Heart right ventricle (tissue), 16 donors: ENCODE measurements around the gene RNF13. TPM values are rescaled to one million over a fixed set of nuclear protein-coding genes. Genes with fewer than 3 reads are reported as not detected.

ENCODE experiments used
- ATAC-seq, 8 donors: fragments of 200-7000 bp; cut with Tn5 transposase; one replicate each; pipeline ENCODE4 v1.9.1; 2020; ENCODE audit warnings: mild to moderate bottlenecking in 8 of 8, moderate library complexity in 8 of 8, moderate number of reproducible peaks in 1 of 8
- DNase-seq, 2 donors: peaks; one replicate each; pipeline ENCODE4 v3.0.0-alpha.2; 2020
- H3K27ac ChIP-seq, 10 donors: fragments of 200-600 bp; sonication (generic) in 2 of 10; one replicate each; pipeline versions ENCODE4 v1.5.0 to v1.8.0; 2020 to 2022; ENCODE audit warnings: mild to moderate bottlenecking in 3 of 10
- H3K27me3 ChIP-seq, 7 donors: fragments of 200-600 bp; one replicate each; pipeline ENCODE4 v1.8.0; 2021 to 2022; ENCODE audit warnings: mild to moderate bottlenecking in 2 of 7
- H3K36me3 ChIP-seq, 9 donors: fragments of 200-600 bp; sonication (generic) in 1 of 9; one replicate each; pipeline versions ENCODE4 v1.5.0 to v1.8.0; 2020 to 2022; ENCODE audit warnings: mild to moderate bottlenecking in 2 of 9
- H3K4me1 ChIP-seq, 9 donors: fragments of 200-600 bp; sonication (generic) in 1 of 9; one replicate each; pipeline versions ENCODE4 v1.5.0 to v1.8.0; 2020 to 2022; ENCODE audit warnings: mild to moderate bottlenecking in 4 of 9
- H3K4me3 ChIP-seq, 10 donors: fragments of 200-600 bp; sonication (generic) in 2 of 10; one replicate each; pipeline versions ENCODE4 v1.5.0 to v1.8.0; 2020 to 2022; ENCODE audit warnings: mild to moderate bottlenecking in 7 of 10, moderate library complexity in 2 of 10
- H3K9me3 ChIP-seq, 11 donors: fragments of 200-600 bp in 10 of 11; sonication (generic) in 2 of 11; one replicate each; pipeline versions ENCODE4 v1.5.0 to v1.8.0; 2013 to 2022; ENCODE audit warnings: mild to moderate bottlenecking in 2 of 11, control low read depth in 1 of 11, moderate library complexity in 1 of 11
- whole genome bisulfite sequencing, 2 donors: extraction: QIAGEN DNeasy Blood & Tissue Kit; methylation state at CpG; one replicate each; pipeline ENCODE4 v1.1.7; 2013; ENCODE audit warnings: inconsistent platforms in 1 of 2; 5-methylcytosine and 5-hydroxymethylcytosine counted together
- intact Hi-C, 10 donors: fragments of 100-400 bp; cut with DNase I; formaldehyde crosslinking; loops; one replicate each; pipeline versions ENCODE4 v1.11.1 to v1.14.2; 2022
- polyA plus RNA-seq, 2 donors: library from polyadenylated mRNA; stranded (reverse); fragments of 200-250 nt; gene quantifications; one replicate each; pipeline ENCODE4 v1.2.3, GENCODE V29; 2013
- total RNA-seq, 10 donors: library from RNA; stranded (reverse); fragmentation: NEBNext Ultra II Directional in 3 of 10; extraction: Animal tissue kit (Norgen Biotek cat#: 25700) in 3 of 10; gene quantifications; one replicate each; pipeline versions ENCODE4 v1.2.1 to v1.2.4, GENCODE V29; 2021 to 2023
- TF ChIP-seq, protein P1 (sequence below), 9 donors: fragments of 200-600 bp; sonication (generic) in 2 of 9; IDR thresholded peaks; one replicate each; pipeline versions ENCODE4 v1.5.0 to v1.8.0; 2021 to 2022; ENCODE audit warnings: antibody characterized with exemption in 9 of 9, mild to moderate bottlenecking in 5 of 9, moderate library complexity in 1 of 9
- donor health status: Arrhythmogenic right ventricular cardiomyopathy.
- donor health status: ischemic (EF 13 %, LVEDD 7.1; RV severe dilation, severe dysfunction).
- donor health status: healthy with polysubstance abuse.
- donor health status: DM: no; HTN: yes; CAD: no.
- donor health status: DM: no; HTN: no; CAD: no.
- donor health status: ischemic (EF 25% LVEDD 6.9; RV normal size, moderate dysfunction).
- donor health status: ischemic (EF 25% LVEDD 5.7; RV mildly dilated, moderate dysfunction).
- donor health status: healthy.
- donor health status: DM: yes; HTN: yes; CAD: no.
- donor health status: Ischemic cardiomyopathy.
- donor health status: ischemic (EF 35%, LVEDD 5.7; RV mildly dilated, moderate dysfunction).
- donor health status: nonischemic (EF 11% LVEDD 7.7; RV severe dilation, severe dysfunction).
- donor health status: DM: yes; HTN: yes; CAD: no.
- donor health status: PGD.
- donor health status: ischemic (EF 29% LVEDD 5.4; RV normal size, mild dysfunction).
- donor health status: nonischemic (EF 23%, LVEDD 6.1; RV moderate dilation, normal function).

Gene RNF13
- total and polyA plus RNA-seq, 12 donors: 24.8 to 72.3 (median 52.4) TPM

DNA sequence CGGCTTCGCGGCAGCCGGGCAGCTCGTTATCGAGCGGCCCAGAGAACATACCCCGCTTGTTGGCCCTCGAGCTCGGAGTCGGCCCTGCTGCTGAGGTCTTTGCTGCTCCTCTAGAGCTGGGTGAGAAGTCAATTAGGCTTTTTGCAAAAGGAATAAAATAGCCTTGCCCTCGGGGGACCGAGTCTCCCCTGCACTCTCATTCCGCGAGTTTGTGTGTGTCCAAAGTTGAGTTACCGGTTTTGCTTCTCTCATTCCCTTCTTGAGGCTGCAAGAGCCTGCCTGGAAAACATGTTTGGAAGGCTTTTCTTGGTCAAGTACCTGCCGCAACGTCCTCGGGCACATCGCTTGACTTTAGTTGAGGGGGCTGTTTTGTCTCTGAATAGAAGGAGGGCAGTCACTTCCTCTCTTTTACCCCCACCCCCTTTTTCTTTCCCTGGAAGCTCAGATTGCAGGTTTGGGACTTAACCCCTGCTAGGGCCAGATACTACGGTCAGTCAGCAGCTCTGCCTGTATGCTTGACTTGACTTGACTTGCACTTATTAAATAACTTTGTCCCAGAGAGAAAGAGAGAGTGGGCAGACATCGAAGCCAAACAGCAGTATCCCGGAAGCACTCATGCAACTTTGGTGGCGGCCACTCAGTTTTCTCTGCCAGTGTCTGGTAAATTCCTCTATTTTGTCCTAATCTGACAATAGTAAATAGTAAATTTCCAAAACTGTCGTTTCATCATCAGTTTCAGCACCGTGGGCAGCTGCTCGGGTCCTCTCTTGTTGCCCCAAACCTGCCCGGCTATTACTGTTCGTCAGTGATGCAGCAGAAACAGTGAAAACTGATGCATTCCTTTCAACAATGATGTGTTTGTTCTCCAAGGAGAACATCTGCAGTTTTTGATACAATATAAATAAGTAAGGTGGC, 609 bp downstream of the RNF13 start:
- peak in 1 of 2 donors; percentile 15 for DNase-seq
- H3K36me3 ChIP-seq: no peaks in the 10 kb centered on the region
- peaks cover 0 to 54% (median 44%) of the 10 kb centered on the region in 9 donors for H3K4me1 ChIP-seq
- H3K27ac ChIP-seq: peak overlapping the region; percentile 94 to 99 (median 98)
- intact Hi-C loops: loop anchor here in 3 of 10 donors (5.0 kb wide), 2 partner anchors 46 to 61 kb away; partner anchors contain the start of gene COMMD2 (in 2 of the 3)
- H3K4me3 ChIP-seq: peak overlapping the region; percentile 60 to 84 (median 80)
- TF ChIP-seq, protein P1, sequence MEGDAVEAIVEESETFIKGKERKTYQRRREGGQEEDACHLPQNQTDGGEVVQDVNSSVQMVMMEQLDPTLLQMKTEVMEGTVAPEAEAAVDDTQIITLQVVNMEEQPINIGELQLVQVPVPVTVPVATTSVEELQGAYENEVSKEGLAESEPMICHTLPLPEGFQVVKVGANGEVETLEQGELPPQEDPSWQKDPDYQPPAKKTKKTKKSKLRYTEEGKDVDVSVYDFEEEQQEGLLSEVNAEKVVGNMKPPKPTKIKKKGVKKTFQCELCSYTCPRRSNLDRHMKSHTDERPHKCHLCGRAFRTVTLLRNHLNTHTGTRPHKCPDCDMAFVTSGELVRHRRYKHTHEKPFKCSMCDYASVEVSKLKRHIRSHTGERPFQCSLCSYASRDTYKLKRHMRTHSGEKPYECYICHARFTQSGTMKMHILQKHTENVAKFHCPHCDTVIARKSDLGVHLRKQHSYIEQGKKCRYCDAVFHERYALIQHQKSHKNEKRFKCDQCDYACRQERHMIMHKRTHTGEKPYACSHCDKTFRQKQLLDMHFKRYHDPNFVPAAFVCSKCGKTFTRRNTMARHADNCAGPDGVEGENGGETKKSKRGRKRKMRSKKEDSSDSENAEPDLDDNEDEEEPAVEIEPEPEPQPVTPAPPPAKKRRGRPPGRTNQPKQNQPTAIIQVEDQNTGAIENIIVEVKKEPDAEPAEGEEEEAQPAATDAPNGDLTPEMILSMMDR (IDR thresholded peaks at IDR 0.05): no peak
- H3K9me3 ChIP-seq: no peaks in the 10 kb centered on the region
- no peaks in the 10 kb centered on the region for H3K27me3 ChIP-seq
- ATAC-seq: peak in 6 of 8 donors; percentile 15 to 52 (median 27)
- 0 to 1% methylated on average over 29 of the region's 29 CpGs for WGBS, 2 donors

DNA sequence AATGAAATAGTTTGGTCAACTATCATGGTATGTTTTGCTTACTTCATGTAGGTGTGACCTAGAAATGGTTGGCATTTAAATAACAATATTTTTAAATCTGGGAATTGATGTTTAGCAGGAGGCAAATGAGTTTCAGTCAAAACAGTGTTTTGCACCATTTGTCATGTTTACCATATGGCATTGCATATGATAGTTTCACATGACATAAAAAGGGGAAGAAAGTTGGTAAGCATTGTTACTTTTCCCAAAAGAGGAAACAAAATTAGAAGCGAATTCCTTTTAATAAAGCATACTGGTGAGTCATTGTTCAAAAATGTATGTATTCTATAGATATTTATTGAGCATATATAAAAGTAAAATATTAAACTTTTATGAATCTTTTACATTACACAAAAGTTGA, 2.3 kb downstream of the RNF13 start:
- Histone ChIP-seq H3K36me3 (no peaks in the 10 kb centered on the region), H3K27me3 (no peaks in the 10 kb centered on the region), H3K4me1 (peaks cover 0 to 64% (median 46%) of the 10 kb centered on the region in 9 donors), H3K27ac (peak overlapping the region in 5 of 10 donors; percentile 18 to 99 (median 97)), H3K4me3 (peak overlapping the region in 6 of 10 donors; percentile 77 to 84 (median 84)), H3K9me3 (no peaks in the 10 kb centered on the region)
- WGBS, 2 donors: 86 to 92% methylated on average over 1 of the region's 1 CpG
- no peak for DNase-seq
- no peak for ATAC-seq
- TF ChIP-seq, protein P1 (IDR thresholded peaks at IDR 0.05): no peak
- intact Hi-C loops: no loop called here

DNA sequence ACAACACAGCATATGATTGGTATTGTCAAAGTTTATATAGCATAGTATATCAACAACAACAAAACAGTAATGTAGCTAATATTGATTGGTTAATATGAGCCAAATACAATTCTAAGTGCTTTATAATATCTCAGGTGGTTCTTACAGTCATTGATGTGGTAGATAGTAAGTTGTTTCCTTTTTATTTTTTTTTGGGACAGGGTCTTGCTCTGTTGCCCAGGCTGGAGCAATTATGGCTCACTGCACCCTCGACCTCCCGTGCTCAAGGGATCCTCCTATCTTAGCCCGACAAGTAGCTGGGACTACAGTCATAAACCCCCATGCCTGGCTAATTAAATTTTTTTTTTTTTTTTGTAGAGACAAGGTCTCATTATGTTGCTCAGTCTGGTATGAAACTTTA, 2.7 kb downstream of the RNF13 start:
- Histone ChIP-seq H3K36me3 (no peaks in the 10 kb centered on the region), H3K27me3 (no peaks in the 10 kb centered on the region), H3K9me3 (no peaks in the 10 kb centered on the region), H3K27ac (peak overlapping the region in 5 of 10 donors; percentile 16 to 99 (median 34)), H3K4me3 (peak overlapping the region in 4 of 10 donors; percentile 77 to 84 (median 84)), H3K4me1 (peaks cover 0 to 68% (median 49%) of the 10 kb centered on the region in 9 donors)
- TF ChIP-seq, protein P1 (IDR thresholded peaks at IDR 0.05): no peak
- ATAC-seq (no peak), DNase-seq (no peak)
- WGBS, 2 donors: 85 to 94% methylated on average over 3 of the region's 3 CpGs
- intact Hi-C loops: no loop called here

DNA sequence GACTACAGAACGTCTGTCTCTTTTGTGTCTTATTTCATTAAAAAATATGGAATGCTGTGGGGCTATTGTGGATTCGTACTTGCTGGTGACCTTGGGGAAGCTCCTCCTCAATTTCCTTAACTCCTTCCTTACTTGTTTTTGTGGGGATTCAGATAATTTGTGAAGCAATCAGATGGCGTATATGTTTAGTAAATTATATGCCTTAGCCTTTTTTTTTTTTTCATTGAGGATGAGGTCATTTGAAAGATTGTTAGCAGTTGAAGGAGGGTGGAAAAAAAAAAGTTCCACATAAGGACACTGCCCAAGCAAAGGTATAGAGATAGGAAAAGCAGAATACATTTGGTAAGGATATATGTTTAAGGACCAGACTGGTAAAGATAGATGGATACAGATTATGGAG, 3.3 kb downstream of the RNF13 start:
- no peaks in the 10 kb centered on the region for H3K36me3 ChIP-seq
- intact Hi-C loops: no loop called here
- H3K9me3 ChIP-seq: peaks cover 0 to under 1% (median 0%) of the 10 kb centered on the region in 11 donors
- peak overlapping the region in 5 of 10 donors; percentile 16 to 99 (median 34) for H3K27ac ChIP-seq
- ATAC-seq (no peak), DNase-seq (no peak)
- WGBS, 2 donors: 44 to 54% methylated on average over 3 of the region's 3 CpGs
- H3K4me1 ChIP-seq: peaks cover 0 to 68% (median 50%) of the 10 kb centered on the region in 9 donors
- TF ChIP-seq, protein P1 (IDR thresholded peaks at IDR 0.05): no peak
- H3K27me3 ChIP-seq: no peaks in the 10 kb centered on the region
- peak overlapping the region in 3 of 10 donors; percentile 77 to 84 (median 84) for H3K4me3 ChIP-seq
